NCI-H82 (cell line): ENCODE measurements around the gene IRF8.
A peak's percentile ranks its signal among the peaks of the same experiment; 100 is the strongest.
"Not testable (repeated sequence)": the region's sequence is repeated elsewhere in the genome, so short reads cannot be mapped to it uniquely, and the experiment has no call there.

Source experiments
- DNase-seq: peaks from one replicate; lab custom pipeline; 2025; lab: John Stamatoyannopoulos, UW

Gene IRF8

GRCh38 chr16:85868495-85868894 lies 30.5 kb upstream of the IRF8 start:
- DNase-seq = no peak

GRCh38 chr16:85869206-85869605 lies 29.8 kb upstream of the IRF8 start:
- no peak for DNase-seq

GRCh38 chr16:85869785-85870558 lies 29.0 kb upstream of the IRF8 start:
- DNase-seq = no peak

- DNase-seq = no peak
Measured at GRCh38 chr16:85871756-85872155, 27.2 kb upstream of the IRF8 start.

- no peak for DNase-seq
Measured at GRCh38 chr16:85872734-85873133, 26.2 kb upstream of the IRF8 start.

- no peak for DNase-seq
Measured at GRCh38 chr16:85873153-85873552, 25.8 kb upstream of the IRF8 start.

- DNase-seq = not testable (repeated sequence)
Measured at GRCh38 chr16:85874031-85874430, 24.9 kb upstream of the IRF8 start.

- DNase-seq = no peak
Measured at GRCh38 chr16:85878407-85878806, 20.6 kb upstream of the IRF8 start.

GRCh38 chr16:85878875-85879274 lies 20.1 kb upstream of the IRF8 start:
- DNase-seq = no peak

- DNase-seq = peak; percentile 7
Measured at GRCh38 chr16:85879549-85879948, 19.4 kb upstream of the IRF8 start.

GRCh38 chr16:85879975-85880831 lies 18.8 kb upstream of the IRF8 start:
- no peak for DNase-seq

GRCh38 chr16:85880861-85881260 lies 18.1 kb upstream of the IRF8 start:
- DNase-seq = no peak

- no peak for DNase-seq
Measured at GRCh38 chr16:85881436-85881835, 17.5 kb upstream of the IRF8 start.

GRCh38 chr16:85882181-85882810 lies 16.7 kb upstream of the IRF8 start:
- DNase-seq = no peak

GRCh38 chr16:85883813-85884212 lies 15.1 kb upstream of the IRF8 start:
- DNase-seq = no peak

- DNase-seq = no peak
Measured at GRCh38 chr16:85884808-85885463, 14.0 kb upstream of the IRF8 start.

- no peak for DNase-seq
Measured at GRCh38 chr16:85885537-85885936, 13.4 kb upstream of the IRF8 start.

- no peak for DNase-seq
Measured at GRCh38 chr16:85888405-85889331, 10.3 kb upstream of the IRF8 start.

GRCh38 chr16:85891033-85891775 lies 7.8 kb upstream of the IRF8 start:
- DNase-seq = no peak

- DNase-seq = no peak
Measured at GRCh38 chr16:85891776-85892166, 7.2 kb upstream of the IRF8 start.
